ENCODE results near the gene RUSC2.
"Not testable (repeated sequence)": the region's sequence is repeated elsewhere in the genome, so short reads cannot be mapped to it uniquely, and the experiment has no call there.

Gene RUSC2

DNA sequence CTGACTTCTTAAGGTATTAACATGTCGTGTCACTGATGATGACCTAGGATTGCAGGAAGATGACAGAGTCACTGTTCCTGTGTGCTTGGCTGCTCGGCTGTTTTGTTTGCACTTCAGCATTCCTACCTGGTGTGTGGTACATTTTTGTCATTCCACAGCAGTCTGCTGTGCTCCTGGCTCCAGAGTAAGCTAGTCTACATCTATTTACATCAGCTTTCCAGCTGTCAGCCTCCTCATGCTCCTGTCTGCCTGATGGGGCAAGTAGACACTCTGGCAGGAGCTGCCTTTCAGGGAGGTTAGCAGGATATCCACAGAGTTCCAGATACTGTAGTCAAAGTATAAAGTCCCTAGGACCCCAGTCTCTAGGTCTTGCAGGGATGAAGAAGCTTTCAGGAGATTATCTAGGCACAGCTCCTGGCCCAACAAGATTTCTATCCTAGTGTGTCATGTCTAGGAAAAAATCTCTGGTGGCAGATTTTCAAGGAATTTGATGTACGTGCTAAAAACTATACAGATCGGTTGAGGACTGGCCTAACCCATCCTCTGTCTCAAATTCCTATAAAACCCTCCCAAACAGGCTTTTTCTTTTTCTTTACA lies 28.4 kb downstream of the RUSC2 start:
- H3K36me3 ChIP-seq (ENCODE audit: control insufficient read depth in 5 of 5, insufficient read depth in 5 of 5, low read length in 5 of 5), result no peaks in the 10 kb centered on the region
- H3K27ac ChIP-seq (ENCODE audit: low read depth, low read length), result peak overlapping the region; percentile 92
- H3K27me3 ChIP-seq (ENCODE audit: control insufficient read depth in 5 of 5, insufficient read depth in 4 of 5, low read length in 5 of 5), result no peaks in the 10 kb centered on the region
- no peak overlapping the region for H3K4me3 ChIP-seq (ENCODE audit: low read depth in 1 of 5, low read length in 5 of 5)
- no peaks in the 10 kb centered on the region for H3K9me3 ChIP-seq (ENCODE audit: control insufficient read depth in 5 of 5, low read length in 5 of 5)
- peak overlapping the region in 2 of 5 donors; percentile 33 to 43 for H3K9ac ChIP-seq (ENCODE audit: low read length in 5 of 5)
- H3K4me1 ChIP-seq (ENCODE audit: control insufficient read depth in 5 of 5, insufficient read depth in 5 of 5, low read length in 5 of 5), result peaks cover 12 to 80% (median 66%) of the 10 kb centered on the region in 5 donors

DNA sequence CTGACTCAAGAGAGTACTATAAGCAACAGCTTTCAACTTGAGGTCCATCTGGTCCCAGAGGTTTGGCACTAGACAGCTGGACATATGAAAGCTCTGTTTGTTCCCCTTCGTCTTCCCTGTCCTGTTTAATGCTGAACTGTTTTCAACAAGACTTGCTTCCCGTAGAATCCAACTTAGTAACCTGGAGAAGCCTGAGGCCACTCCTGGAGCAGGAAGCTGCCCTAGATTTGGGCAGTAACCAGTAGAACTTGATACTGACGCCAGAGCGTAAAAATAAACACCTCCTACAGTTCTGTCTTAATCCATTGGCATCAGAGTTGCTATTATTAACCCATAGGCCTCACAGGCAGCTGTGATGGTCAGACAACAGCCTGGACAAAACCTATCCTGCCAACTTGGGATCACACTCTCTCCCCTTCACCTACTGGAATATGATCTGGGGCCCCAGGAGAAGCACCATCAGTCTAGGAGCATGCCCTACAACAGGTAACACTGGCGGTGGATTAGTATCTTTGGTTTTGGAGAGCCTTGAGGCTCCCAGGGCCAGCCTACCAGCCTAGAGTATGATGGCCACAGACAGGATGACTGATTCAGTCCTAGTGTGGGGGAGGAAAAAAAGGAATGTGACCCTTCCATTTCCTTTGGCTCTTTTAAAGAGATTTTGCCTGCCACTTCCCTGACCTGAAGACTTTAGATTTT lies 29.2 kb downstream of the RUSC2 start:
- Histone ChIP-seq H3K27ac (ENCODE audit: low read depth, low read length) (peak overlapping the region; percentile 92), H3K4me1 (ENCODE audit: control insufficient read depth in 5 of 5, insufficient read depth in 5 of 5, low read length in 5 of 5) (peaks cover 12 to 80% (median 66%) of the 10 kb centered on the region in 5 donors), H3K9ac (ENCODE audit: low read length in 5 of 5) (peak overlapping the region in 3 of 5 donors; percentile 33 to 43 (median 40)), H3K27me3 (ENCODE audit: control insufficient read depth in 5 of 5, insufficient read depth in 4 of 5, low read length in 5 of 5) (no peaks in the 10 kb centered on the region), H3K9me3 (ENCODE audit: control insufficient read depth in 5 of 5, low read length in 5 of 5) (no peaks in the 10 kb centered on the region), H3K4me3 (ENCODE audit: low read depth in 1 of 5, low read length in 5 of 5) (no peak overlapping the region), H3K36me3 (ENCODE audit: control insufficient read depth in 5 of 5, insufficient read depth in 5 of 5, low read length in 5 of 5) (no peaks in the 10 kb centered on the region)

GRCh38 chr9:35519692-35520363 lies 29.9 kb downstream of the RUSC2 start:
- H3K9me3 ChIP-seq (ENCODE audit: control insufficient read depth in 5 of 5, low read length in 5 of 5), result no peaks in the 10 kb centered on the region
- H3K27ac ChIP-seq (ENCODE audit: low read depth, low read length), result peak overlapping the region; percentile 92
- H3K9ac ChIP-seq (ENCODE audit: low read length in 5 of 5), result peak overlapping the region in 1 of 5 donors; percentile 33
- peaks cover 12 to 75% (median 66%) of the 10 kb centered on the region in 5 donors for H3K4me1 ChIP-seq (ENCODE audit: control insufficient read depth in 5 of 5, insufficient read depth in 5 of 5, low read length in 5 of 5)
- H3K27me3 ChIP-seq (ENCODE audit: control insufficient read depth in 5 of 5, insufficient read depth in 4 of 5, low read length in 5 of 5), result no peaks in the 10 kb centered on the region
- H3K4me3 ChIP-seq (ENCODE audit: low read depth in 1 of 5, low read length in 5 of 5), result no peak overlapping the region
- H3K36me3 ChIP-seq (ENCODE audit: control insufficient read depth in 5 of 5, insufficient read depth in 5 of 5, low read length in 5 of 5), result no peaks in the 10 kb centered on the region

DNA sequence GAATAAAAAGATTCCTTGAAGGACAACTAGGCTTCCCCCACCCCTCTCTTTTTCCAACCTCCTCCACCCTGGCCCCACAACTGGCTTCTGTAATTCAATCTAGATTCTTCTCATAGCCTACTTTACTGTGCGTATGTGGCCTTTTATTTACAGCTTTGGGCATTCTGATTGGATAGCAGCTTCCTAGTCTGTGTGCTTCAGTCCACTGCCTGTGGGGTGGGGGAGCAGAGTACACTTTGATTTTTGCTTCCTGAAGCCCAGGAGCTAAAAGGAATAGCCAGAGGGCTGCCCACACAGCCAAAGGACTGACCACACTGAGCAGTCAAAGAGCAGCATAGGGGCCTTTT lies 30.4 kb downstream of the RUSC2 start:
- Histone ChIP-seq H3K36me3 (ENCODE audit: control insufficient read depth in 5 of 5, insufficient read depth in 5 of 5, low read length in 5 of 5) (no peaks in the 10 kb centered on the region), H3K9ac (ENCODE audit: low read length in 5 of 5) (no peak overlapping the region), H3K4me1 (ENCODE audit: control insufficient read depth in 5 of 5, insufficient read depth in 5 of 5, low read length in 5 of 5) (peaks cover 12 to 73% (median 66%) of the 10 kb centered on the region in 5 donors), H3K27me3 (ENCODE audit: control insufficient read depth in 5 of 5, insufficient read depth in 4 of 5, low read length in 5 of 5) (no peaks in the 10 kb centered on the region), H3K9me3 (ENCODE audit: control insufficient read depth in 5 of 5, low read length in 5 of 5) (no peaks in the 10 kb centered on the region), H3K4me3 (ENCODE audit: low read depth in 1 of 5, low read length in 5 of 5) (no peak overlapping the region), H3K27ac (ENCODE audit: low read depth, low read length) (peak overlapping the region; percentile 9)

GRCh38 chr9:35521708-35522107 lies 31.8 kb downstream of the RUSC2 start:
- no peaks in the 10 kb centered on the region for H3K27me3 ChIP-seq (ENCODE audit: control insufficient read depth in 5 of 5, insufficient read depth in 4 of 5, low read length in 5 of 5)
- no peak overlapping the region for H3K4me3 ChIP-seq (ENCODE audit: low read depth in 1 of 5, low read length in 5 of 5)
- H3K9me3 ChIP-seq (ENCODE audit: control insufficient read depth in 5 of 5, low read length in 5 of 5), result no peaks in the 10 kb centered on the region
- H3K4me1 ChIP-seq (ENCODE audit: control insufficient read depth in 5 of 5, insufficient read depth in 5 of 5, low read length in 5 of 5), result peaks cover 12 to 73% (median 69%) of the 10 kb centered on the region in 5 donors
- H3K36me3 ChIP-seq (ENCODE audit: control insufficient read depth in 5 of 5, insufficient read depth in 5 of 5, low read length in 5 of 5), result no peaks in the 10 kb centered on the region
- H3K9ac ChIP-seq (ENCODE audit: low read length in 5 of 5), result peak overlapping the region in 1 of 5 donors; percentile 12
- peak overlapping the region; percentile 43 for H3K27ac ChIP-seq (ENCODE audit: low read depth, low read length)

GRCh38 chr9:35522187-35522586 lies 32.3 kb downstream of the RUSC2 start:
- Histone ChIP-seq H3K9ac (ENCODE audit: low read length in 5 of 5) (no peak overlapping the region), H3K4me3 (ENCODE audit: low read depth in 1 of 5, low read length in 5 of 5) (no peak overlapping the region), H3K27ac (ENCODE audit: low read depth, low read length) (peak overlapping the region; percentile 43), H3K27me3 (ENCODE audit: control insufficient read depth in 5 of 5, insufficient read depth in 4 of 5, low read length in 5 of 5) (no peaks in the 10 kb centered on the region), H3K4me1 (ENCODE audit: control insufficient read depth in 5 of 5, insufficient read depth in 5 of 5, low read length in 5 of 5) (peaks cover 11 to 75% (median 70%) of the 10 kb centered on the region in 5 donors), H3K36me3 (ENCODE audit: control insufficient read depth in 5 of 5, insufficient read depth in 5 of 5, low read length in 5 of 5) (no peaks in the 10 kb centered on the region), H3K9me3 (ENCODE audit: control insufficient read depth in 5 of 5, low read length in 5 of 5) (no peaks in the 10 kb centered on the region)

- peaks cover 9 to 72% (median 65%) of the 10 kb centered on the region in 5 donors for H3K4me1 ChIP-seq (ENCODE audit: control insufficient read depth in 5 of 5, insufficient read depth in 5 of 5, low read length in 5 of 5)
- H3K27me3 ChIP-seq (ENCODE audit: control insufficient read depth in 5 of 5, insufficient read depth in 4 of 5, low read length in 5 of 5), result no peaks in the 10 kb centered on the region
- no peak overlapping the region for H3K9ac ChIP-seq (ENCODE audit: low read length in 5 of 5)
- H3K9me3 ChIP-seq (ENCODE audit: control insufficient read depth in 5 of 5, low read length in 5 of 5), result no peaks in the 10 kb centered on the region
- no peak overlapping the region for H3K27ac ChIP-seq (ENCODE audit: low read depth, low read length)
- H3K4me3 ChIP-seq (ENCODE audit: low read depth in 1 of 5, low read length in 5 of 5), result no peak overlapping the region
- no peaks in the 10 kb centered on the region for H3K36me3 ChIP-seq (ENCODE audit: control insufficient read depth in 5 of 5, insufficient read depth in 5 of 5, low read length in 5 of 5)
These were observed 32.8 kb downstream of the RUSC2 start for GRCh38 chr9:35522700-35523099.

DNA sequence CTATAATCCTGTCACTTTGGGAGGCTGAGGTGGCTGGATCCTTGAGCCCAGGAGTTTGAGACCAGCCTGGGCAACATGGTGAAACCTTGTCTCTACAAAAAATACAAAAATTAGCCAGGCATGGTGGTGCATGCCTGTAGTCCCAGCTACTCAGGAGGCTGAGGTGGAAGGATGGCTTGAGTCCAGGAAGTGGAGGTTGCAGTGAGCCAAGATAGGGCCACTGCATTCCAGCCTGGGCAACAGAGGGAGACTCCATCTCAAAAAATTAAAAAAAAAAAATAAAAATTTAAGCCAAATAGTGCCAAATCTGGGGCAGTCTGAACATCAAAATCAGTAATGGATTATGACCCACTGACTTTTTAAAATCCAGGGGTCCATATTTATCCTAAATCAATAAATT lies 33.6 kb downstream of the RUSC2 start:
- not testable (repeated sequence) for H3K9me3 ChIP-seq (ENCODE audit: control insufficient read depth in 5 of 5, low read length in 5 of 5); H3K9ac ChIP-seq (ENCODE audit: low read length in 5 of 5); H3K36me3 ChIP-seq (ENCODE audit: control insufficient read depth in 5 of 5, insufficient read depth in 5 of 5, low read length in 5 of 5); H3K4me3 ChIP-seq (ENCODE audit: low read depth in 1 of 5, low read length in 5 of 5); H3K27ac ChIP-seq (ENCODE audit: low read depth, low read length); H3K27me3 ChIP-seq (ENCODE audit: control insufficient read depth in 5 of 5, insufficient read depth in 4 of 5, low read length in 5 of 5)
- H3K4me1 ChIP-seq (ENCODE audit: control insufficient read depth in 5 of 5, insufficient read depth in 5 of 5, low read length in 5 of 5), result peaks cover 4 to 63% (median 57%) of the 10 kb centered on the region in 5 donors

GRCh38 chr9:35526087-35526801 lies 36.3 kb downstream of the RUSC2 start:
- Histone ChIP-seq H3K36me3 (ENCODE audit: control insufficient read depth in 5 of 5, insufficient read depth in 5 of 5, low read length in 5 of 5) (no peaks in the 10 kb centered on the region), H3K27me3 (ENCODE audit: control insufficient read depth in 5 of 5, insufficient read depth in 4 of 5, low read length in 5 of 5) (no peaks in the 10 kb centered on the region), H3K4me3 (ENCODE audit: low read depth in 1 of 5, low read length in 5 of 5) (no peak overlapping the region), H3K9ac (ENCODE audit: low read length in 5 of 5) (no peak overlapping the region), H3K4me1 (ENCODE audit: control insufficient read depth in 5 of 5, insufficient read depth in 5 of 5, low read length in 5 of 5) (peaks cover 0 to 38% (median 36%) of the 10 kb centered on the region in 5 donors), H3K27ac (ENCODE audit: low read depth, low read length) (peak overlapping the region; percentile 39), H3K9me3 (ENCODE audit: control insufficient read depth in 5 of 5, low read length in 5 of 5) (no peaks in the 10 kb centered on the region)
